Measurements from ENCODE around the gene STRADA.

The STRADA gene

GRCh38 chr17:63665527-63666214 lies 75.9 kb downstream of the STRADA start:
- no peak for DNase-seq (ENCODE audit: low read depth)
- H3K4me3 ChIP-seq (ENCODE audit: control insufficient read depth, low read depth, low read length) = no peak overlapping the region

DNA sequence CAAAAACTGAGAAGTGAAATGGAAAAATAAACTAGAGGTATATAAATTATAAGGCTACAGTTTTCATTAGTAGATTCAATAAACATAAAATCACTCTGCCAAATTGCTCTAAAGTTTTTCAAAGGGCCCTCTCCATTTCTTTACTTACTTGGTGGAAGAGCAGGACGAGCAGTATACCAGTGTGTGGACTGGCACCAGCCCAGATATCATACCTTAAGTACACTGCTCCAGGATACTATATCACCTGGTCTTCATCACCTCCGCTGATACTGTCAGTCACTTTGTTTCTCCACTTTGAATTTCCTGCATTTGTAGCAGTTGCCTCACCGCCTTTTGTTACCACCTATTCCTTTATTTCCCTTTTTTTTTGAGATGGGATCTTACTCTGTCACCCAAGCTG lies 81.7 kb downstream of the STRADA start:
- DNase-seq (ENCODE audit: low read depth) = no peak
- TF ChIP-seq, protein P1, sequence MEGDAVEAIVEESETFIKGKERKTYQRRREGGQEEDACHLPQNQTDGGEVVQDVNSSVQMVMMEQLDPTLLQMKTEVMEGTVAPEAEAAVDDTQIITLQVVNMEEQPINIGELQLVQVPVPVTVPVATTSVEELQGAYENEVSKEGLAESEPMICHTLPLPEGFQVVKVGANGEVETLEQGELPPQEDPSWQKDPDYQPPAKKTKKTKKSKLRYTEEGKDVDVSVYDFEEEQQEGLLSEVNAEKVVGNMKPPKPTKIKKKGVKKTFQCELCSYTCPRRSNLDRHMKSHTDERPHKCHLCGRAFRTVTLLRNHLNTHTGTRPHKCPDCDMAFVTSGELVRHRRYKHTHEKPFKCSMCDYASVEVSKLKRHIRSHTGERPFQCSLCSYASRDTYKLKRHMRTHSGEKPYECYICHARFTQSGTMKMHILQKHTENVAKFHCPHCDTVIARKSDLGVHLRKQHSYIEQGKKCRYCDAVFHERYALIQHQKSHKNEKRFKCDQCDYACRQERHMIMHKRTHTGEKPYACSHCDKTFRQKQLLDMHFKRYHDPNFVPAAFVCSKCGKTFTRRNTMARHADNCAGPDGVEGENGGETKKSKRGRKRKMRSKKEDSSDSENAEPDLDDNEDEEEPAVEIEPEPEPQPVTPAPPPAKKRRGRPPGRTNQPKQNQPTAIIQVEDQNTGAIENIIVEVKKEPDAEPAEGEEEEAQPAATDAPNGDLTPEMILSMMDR (IDR thresholded peaks at IDR 0.05; ENCODE audit: control insufficient read depth, insufficient read depth, low read depth, low read length, missing control alignments) = no peak
- no peak overlapping the region for H3K4me3 ChIP-seq (ENCODE audit: control insufficient read depth, low read depth, low read length)

More at GRCh38 chr17:63665527-63666214, 75.9 kb downstream of the STRADA start:
- TF ChIP-seq, protein P1 (IDR thresholded peaks at IDR 0.05; ENCODE audit: control insufficient read depth, insufficient read depth, low read depth, low read length, missing control alignments) = no peak

GRCh38 chr17:63658366-63658765 lies 83.2 kb downstream of the STRADA start:
- no peak overlapping the region for H3K4me3 ChIP-seq (ENCODE audit: control insufficient read depth, low read depth, low read length)
- TF ChIP-seq, protein P1 (IDR thresholded peaks at IDR 0.05; ENCODE audit: control insufficient read depth, insufficient read depth, low read depth, low read length, missing control alignments) = no peak
- no peak for DNase-seq (ENCODE audit: low read depth)

- DNase-seq (ENCODE audit: low read depth) = no peak
- TF ChIP-seq, protein P1 (IDR thresholded peaks at IDR 0.05; ENCODE audit: control insufficient read depth, insufficient read depth, low read depth, low read length, missing control alignments) = no peak
- no peak overlapping the region for H3K4me3 ChIP-seq (ENCODE audit: control insufficient read depth, low read depth, low read length)
Measured at GRCh38 chr17:63657786-63658185, 83.8 kb downstream of the STRADA start.

DNA sequence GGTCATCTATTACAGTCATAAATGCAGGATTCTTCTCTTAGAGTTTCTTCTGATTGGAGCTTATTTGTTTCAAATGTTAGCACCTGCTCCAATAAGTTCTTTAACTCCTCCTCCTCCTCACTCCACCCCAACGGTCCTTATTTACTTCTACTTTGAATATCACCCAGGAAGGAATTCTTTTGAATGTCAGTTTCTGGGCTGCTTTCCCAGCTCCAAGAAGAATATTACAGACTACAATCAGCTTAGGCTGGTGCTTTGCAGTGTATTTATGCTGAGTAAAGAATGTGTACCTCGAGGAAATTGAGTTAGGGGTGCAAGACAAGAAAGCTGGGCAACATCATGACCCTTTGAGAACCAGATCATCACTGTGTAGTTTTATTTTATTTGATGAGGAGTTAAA lies 88.5 kb downstream of the STRADA start:
- TF ChIP-seq, protein P1 (IDR thresholded peaks at IDR 0.05; ENCODE audit: control insufficient read depth, insufficient read depth, low read depth, low read length, missing control alignments) = no peak
- DNase-seq (ENCODE audit: low read depth) = no peak
- no peak overlapping the region for H3K4me3 ChIP-seq (ENCODE audit: control insufficient read depth, low read depth, low read length)
